Gastrocnemius medialis (tissue), 4 donors: ENCODE data around the gene KRTAP9-3.

Source experiments
- POLR2A ChIP-seq, 2 donors: fragments of 450-650 bp; IDR thresholded peaks; one replicate each; pipeline ENCODE4 v1.6.1; 2017; ENCODE audit warnings: antibody characterized with exemption in 2 of 2, mild to moderate bottlenecking in 2 of 2, moderate library complexity in 2 of 2
- TF ChIP-seq, protein P1 (sequence below), 5 experiments: fragments of 450-650 bp in 3 of 5; fragments of 200-600 bp in 2 of 5; sonication (generic) in 2 of 5; IDR thresholded peaks in 4 of 5; conservative IDR thresholded peaks in 1 of 5; 1 replicate in 4 of 5; 2 replicates in 1 of 5; pipeline ENCODE4 v1.5.1; 2016 to 2019; ENCODE audit warnings: antibody characterized with exemption in 5 of 5, mild to moderate bottlenecking in 3 of 5, moderate library complexity in 3 of 5

DNA sequence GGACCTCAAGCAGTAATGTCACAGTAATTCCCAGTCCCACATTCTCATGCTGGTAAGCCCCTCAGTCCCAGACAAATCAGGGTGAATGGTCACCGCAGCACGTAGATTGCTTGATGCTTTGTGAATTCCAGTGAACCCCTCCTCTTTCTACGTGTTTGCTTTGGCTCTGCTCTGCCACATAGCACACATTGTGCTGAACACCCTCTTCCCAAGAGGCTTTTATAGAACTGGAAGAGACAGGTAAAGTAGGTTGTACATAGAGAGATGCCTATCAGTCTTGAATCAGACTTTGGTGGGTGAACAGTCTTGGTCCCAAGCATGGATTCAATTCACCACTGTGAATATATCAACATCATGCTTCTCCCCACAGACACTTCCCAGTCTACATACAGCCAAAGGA is 32.4 kb downstream of the KRTAP9-3 start:
- TF ChIP-seq, protein P1, sequence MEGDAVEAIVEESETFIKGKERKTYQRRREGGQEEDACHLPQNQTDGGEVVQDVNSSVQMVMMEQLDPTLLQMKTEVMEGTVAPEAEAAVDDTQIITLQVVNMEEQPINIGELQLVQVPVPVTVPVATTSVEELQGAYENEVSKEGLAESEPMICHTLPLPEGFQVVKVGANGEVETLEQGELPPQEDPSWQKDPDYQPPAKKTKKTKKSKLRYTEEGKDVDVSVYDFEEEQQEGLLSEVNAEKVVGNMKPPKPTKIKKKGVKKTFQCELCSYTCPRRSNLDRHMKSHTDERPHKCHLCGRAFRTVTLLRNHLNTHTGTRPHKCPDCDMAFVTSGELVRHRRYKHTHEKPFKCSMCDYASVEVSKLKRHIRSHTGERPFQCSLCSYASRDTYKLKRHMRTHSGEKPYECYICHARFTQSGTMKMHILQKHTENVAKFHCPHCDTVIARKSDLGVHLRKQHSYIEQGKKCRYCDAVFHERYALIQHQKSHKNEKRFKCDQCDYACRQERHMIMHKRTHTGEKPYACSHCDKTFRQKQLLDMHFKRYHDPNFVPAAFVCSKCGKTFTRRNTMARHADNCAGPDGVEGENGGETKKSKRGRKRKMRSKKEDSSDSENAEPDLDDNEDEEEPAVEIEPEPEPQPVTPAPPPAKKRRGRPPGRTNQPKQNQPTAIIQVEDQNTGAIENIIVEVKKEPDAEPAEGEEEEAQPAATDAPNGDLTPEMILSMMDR (IDR thresholded peaks at IDR 0.05 in 4 of 5, conservative IDR thresholded peaks at IDR 0.05 in 1 of 5): no peak
- TF ChIP-seq POLR2A (IDR thresholded peaks at IDR 0.05): no peak
